Vagina (tissue), 2 donors: ENCODE results near the gene TARBP2.

Experiments
- POLR2A ChIP-seq, 2 donors: fragments of 450-650 bp; IDR thresholded peaks; one replicate each; pipeline ENCODE4 v1.6.1; 2017; ENCODE audit warnings: antibody characterized with exemption in 2 of 2, mild to moderate bottlenecking in 2 of 2, moderate library complexity in 2 of 2
- POLR2AphosphoS5 ChIP-seq, 2 donors: sonication (generic); formaldehyde crosslinking; IDR thresholded peaks; one replicate each; pipeline ENCODE4 v1.9.0; 2017; ENCODE audit warnings: antibody characterized with exemption in 2 of 2, mild to moderate bottlenecking in 2 of 2, low read depth in 1 of 2; ENCODE audit not compliant: insufficient read depth in 1 of 2
- TF ChIP-seq, protein P1 (sequence below), 3 experiments: fragments of 450-650 bp in 2 of 3; fragments of 200-600 bp in 1 of 3; sonication (generic) in 1 of 3; IDR thresholded peaks; one replicate each; pipeline ENCODE4 v1.5.1; 2017 to 2019; ENCODE audit warnings: antibody characterized with exemption in 3 of 3, mild to moderate bottlenecking in 2 of 3, moderate library complexity in 2 of 3

DNA sequence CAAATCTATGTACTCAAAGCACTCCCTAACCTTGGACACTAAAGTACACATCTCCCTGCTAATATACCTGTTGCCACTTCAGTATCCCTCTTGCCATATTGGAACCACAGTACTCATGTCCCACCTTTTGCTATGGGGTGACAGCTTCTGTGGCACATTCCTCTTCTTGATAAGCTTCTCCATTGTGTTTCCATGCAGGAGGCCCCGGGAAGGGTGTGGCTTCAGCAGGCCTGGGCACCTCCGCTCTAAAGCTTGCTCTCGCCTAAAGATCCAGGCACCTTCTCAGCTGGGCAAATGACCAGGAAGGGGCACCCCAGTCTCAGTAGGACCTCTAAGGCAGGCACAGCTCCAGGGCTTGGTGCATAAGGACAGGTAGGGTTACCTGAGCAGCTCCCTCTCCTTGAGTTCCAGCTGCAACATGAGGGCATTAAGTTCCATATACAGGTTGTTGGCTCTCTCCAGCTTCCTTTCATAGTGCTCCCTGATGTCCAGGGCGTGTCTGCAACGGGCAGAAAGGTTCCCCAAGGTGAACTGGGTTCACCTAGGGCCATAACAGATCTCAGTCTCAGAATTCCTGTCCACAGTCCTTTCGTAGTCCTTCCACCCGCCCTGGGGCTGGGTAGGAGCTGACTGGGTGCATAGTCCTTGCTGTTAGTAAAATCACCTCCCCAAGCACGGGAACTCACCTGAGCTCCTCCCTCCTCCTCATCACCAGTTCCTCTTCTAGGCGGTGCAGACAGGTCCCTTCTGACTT is 17.7 kb upstream of the TARBP2 start:
- TF ChIP-seq, protein P1, sequence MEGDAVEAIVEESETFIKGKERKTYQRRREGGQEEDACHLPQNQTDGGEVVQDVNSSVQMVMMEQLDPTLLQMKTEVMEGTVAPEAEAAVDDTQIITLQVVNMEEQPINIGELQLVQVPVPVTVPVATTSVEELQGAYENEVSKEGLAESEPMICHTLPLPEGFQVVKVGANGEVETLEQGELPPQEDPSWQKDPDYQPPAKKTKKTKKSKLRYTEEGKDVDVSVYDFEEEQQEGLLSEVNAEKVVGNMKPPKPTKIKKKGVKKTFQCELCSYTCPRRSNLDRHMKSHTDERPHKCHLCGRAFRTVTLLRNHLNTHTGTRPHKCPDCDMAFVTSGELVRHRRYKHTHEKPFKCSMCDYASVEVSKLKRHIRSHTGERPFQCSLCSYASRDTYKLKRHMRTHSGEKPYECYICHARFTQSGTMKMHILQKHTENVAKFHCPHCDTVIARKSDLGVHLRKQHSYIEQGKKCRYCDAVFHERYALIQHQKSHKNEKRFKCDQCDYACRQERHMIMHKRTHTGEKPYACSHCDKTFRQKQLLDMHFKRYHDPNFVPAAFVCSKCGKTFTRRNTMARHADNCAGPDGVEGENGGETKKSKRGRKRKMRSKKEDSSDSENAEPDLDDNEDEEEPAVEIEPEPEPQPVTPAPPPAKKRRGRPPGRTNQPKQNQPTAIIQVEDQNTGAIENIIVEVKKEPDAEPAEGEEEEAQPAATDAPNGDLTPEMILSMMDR (IDR thresholded peaks at IDR 0.05), result no peak
- TF ChIP-seq POLR2A (IDR thresholded peaks at IDR 0.05), result no peak
- TF ChIP-seq POLR2AphosphoS5 (IDR thresholded peaks at IDR 0.05; ENCODE audit: insufficient read depth in 1 of 2, low read depth in 1 of 2), result no peak
